ENCODE data around the gene IRF1.

IRF1 gene

DNA sequence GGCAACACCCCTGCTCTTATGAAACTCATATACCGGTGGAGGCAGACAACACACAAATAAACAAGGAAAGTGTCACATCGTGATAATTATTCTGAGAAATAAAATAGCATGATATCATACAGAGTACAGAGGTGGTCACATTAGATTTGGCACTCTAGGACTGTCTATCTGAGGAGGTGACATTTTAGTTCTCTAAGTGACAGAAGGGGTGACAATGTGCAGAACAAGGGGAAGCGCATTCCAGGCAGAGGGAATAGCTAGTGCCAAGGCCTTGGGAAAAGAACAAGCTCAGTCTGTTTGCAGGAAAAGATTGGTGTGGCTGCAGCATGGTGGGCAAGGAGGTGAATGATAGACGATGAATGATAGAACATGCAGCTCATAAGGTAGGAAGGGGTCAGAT is 12.7 kb upstream of the IRF1 start:
- TF ChIP-seq, protein P1, sequence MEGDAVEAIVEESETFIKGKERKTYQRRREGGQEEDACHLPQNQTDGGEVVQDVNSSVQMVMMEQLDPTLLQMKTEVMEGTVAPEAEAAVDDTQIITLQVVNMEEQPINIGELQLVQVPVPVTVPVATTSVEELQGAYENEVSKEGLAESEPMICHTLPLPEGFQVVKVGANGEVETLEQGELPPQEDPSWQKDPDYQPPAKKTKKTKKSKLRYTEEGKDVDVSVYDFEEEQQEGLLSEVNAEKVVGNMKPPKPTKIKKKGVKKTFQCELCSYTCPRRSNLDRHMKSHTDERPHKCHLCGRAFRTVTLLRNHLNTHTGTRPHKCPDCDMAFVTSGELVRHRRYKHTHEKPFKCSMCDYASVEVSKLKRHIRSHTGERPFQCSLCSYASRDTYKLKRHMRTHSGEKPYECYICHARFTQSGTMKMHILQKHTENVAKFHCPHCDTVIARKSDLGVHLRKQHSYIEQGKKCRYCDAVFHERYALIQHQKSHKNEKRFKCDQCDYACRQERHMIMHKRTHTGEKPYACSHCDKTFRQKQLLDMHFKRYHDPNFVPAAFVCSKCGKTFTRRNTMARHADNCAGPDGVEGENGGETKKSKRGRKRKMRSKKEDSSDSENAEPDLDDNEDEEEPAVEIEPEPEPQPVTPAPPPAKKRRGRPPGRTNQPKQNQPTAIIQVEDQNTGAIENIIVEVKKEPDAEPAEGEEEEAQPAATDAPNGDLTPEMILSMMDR (IDR thresholded peaks at IDR 0.05; ENCODE audit: extremely low read depth, missing control alignments) = no peak
- DNase-seq (ENCODE audit: low spot score) = no peak

DNA sequence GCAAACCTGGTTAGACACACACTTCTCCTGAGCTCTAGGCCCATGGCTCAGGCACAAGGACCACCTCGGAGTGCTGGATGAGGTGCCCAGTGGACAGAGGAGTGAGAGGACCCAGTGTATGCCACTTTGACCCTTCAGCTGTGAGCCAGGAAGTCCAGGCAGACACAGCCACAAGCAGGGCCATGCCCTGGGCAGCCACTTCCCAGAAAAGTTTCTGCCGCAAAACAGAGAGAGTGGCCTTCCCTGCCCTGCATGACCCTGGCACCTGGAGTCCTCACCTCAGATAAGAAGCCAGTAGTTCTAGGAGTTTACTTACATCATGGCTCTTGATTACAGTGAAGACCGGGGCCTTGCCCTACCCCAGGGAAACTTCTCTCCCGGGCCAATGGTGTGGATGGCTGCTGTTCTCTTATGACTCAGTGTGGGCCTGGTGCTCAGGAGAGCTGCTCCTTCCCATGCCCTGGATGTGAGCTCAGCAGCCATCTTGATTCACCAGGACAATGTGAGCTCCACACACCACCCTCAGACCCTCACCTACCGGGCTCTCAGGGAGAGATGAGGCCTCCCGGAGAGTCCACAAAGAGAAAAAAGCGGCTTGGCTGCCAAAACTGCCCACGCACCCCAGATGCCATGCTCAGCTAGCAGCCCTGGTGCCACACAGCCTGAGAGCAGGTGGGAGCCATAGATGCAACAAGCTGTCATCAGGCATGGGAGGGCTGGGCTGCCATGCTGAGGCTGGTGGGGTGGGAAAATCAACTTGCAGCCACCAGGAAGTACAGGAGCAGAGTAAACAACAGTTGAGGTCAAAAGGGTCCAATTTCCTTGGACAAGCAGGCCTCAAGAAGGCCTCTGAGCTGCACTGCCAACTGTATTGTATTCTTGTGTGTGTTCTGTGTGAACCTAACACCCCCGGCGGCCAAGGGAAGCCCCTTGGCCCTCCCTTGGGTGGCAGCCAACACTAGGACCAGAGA is 11.7 kb upstream of the IRF1 start:
- DNase-seq (ENCODE audit: low spot score) = no peak
- TF ChIP-seq, protein P1 (IDR thresholded peaks at IDR 0.05; ENCODE audit: extremely low read depth, missing control alignments) = no peak

DNA sequence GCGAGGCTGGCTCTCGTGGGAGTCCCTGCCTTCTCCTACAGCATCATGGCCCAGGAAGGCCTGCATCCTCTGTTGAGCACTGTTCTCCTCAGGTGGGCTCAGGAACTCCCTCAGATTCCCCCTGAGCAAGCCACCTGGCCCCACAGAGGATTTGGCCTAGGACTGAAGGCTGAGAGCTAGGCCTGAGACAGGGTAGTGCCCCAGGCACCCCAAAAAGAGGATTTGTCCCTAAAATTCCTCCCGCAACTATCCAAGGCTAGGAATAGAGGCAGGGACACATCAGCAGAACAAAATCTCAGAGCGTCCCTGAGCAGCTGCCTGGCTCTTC is 11.0 kb upstream of the IRF1 start:
- no peak for DNase-seq (ENCODE audit: low spot score)
- TF ChIP-seq, protein P1 (IDR thresholded peaks at IDR 0.05; ENCODE audit: extremely low read depth, missing control alignments) = no peak

DNA sequence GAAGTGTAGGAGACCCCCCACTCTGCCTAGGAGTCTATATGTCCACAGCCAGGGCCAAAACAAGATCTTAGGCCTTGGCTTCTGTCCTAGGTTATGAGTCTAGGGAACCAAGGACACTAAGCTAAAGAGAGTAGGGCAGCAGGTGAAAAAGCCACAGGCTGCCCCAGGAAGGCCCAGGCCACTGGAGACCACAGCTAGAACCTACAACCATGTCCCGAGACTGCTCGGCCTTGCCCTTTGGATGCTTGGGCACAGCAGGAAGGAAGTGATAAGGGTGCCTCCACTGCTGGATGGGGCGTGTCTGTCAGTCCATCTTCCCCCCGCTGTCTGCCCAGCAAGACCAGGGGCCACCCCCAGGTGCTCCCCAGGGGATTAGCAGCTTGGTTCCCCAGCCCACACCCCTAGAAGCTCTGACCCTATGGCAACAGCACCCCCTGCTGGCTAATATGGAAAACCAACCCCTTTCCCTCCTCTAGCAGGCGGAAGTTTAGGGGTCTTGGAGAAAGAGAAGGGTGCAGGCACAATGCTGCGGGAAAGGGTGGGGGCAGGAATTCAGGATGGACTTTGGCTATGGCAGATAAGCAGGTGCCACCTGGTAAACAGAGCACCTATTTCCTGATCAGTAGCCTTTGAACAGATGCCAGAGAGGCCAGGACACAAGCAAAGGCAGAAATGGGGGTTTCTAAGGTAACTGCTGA is 10.5 kb upstream of the IRF1 start:
- peak; percentile 82 for DNase-seq (ENCODE audit: low spot score)
- TF ChIP-seq, protein P1 (IDR thresholded peaks at IDR 0.05; ENCODE audit: extremely low read depth, missing control alignments) = peak; percentile 89

DNA sequence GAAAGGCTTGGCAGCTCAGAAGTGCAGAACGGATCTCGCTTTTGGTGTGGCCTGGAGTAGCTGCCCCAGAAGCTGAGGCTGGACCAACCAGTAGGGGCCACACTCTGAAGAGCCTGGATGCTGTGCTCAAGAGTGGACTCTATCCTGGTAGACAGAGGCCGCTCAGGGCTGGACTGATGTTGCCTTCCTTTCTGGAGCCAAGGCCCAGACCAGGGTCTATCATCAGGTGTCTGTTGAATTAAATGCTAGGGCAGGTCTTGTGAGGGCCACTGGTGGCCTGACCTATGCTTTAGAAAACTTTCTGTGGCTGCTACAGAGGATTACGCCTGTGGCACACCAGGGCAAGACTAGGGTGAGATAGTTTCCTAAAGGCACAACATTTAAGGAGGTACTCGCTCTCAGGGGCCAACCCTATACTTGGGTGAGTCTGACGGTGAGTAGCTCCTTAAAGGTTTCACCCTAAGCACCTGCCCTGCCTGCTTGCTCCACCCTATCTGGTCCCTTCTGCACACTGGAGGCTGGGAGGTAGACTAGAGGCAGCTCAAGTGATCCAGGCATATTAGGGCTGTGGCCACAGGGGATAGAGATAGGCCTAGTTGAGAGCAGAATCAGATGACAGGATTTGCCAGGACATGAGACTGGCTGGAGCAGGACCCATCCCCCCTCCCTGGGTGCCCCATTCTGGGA is 9.8 kb upstream of the IRF1 start:
- TF ChIP-seq, protein P1 (IDR thresholded peaks at IDR 0.05; ENCODE audit: extremely low read depth, missing control alignments) = no peak
- DNase-seq (ENCODE audit: low spot score) = no peak

DNA sequence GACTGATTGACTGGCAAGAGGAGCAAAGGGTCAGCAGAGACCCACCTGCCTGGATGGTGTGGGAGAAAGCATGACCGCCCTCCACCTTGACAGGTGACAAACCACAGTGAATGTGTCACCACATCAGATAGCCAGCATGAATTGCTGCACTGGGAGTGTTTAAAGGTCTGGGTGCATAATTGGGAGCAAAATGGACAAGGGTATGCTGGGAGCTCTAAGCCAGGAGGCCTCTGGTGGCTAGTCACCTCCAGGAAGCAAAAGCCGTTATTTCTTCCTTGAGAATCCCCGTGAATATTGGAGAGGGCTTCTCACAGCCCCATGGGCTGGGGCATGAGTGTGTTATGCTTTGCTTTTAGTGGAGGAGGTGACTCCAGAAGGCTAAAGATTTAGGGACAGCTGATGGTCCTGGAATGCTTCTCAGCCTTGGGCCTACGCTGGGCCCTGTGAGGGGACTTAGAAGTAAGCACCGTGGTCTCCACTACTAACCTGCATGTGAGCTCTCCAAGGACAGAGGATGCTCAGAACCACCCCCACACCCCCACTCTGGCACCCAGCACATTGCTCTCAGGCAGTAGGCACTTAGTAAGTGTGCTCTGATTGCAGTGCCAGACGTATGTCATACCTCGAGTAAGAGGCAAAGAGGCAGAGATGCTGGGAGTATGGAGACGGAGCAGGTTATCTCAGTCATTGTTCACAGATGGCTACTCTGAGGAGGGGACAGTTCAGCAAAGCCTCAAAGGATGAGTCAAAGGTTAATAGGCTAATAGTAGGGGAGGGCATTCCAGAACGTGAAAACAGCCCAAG is 9.1 kb upstream of the IRF1 start:
- DNase-seq (ENCODE audit: low spot score) = no peak
- TF ChIP-seq, protein P1 (IDR thresholded peaks at IDR 0.05; ENCODE audit: extremely low read depth, missing control alignments) = no peak

All from GM20000 (cell line).